HL-60 (cell line): ENCODE results near the gene EP400.

Source experiments
- POLR2AphosphoS5 ChIP-seq: IDR thresholded peaks from 2 replicates; pipeline ENCODE4 v1.6.1; 2012; ENCODE audit warnings: low read depth
- TF ChIP-seq, protein P1 (sequence below): IDR thresholded peaks from 2 replicates; pipeline ENCODE4 v1.6.1; 2012; ENCODE audit warnings: low read depth; ENCODE audit not compliant: insufficient replicate concordance
- TF ChIP-seq, protein P2 (sequence below): IDR thresholded peaks from one replicate; pipeline ENCODE4 v1.5.1; 2011; ENCODE audit warnings: low read length, control low read depth, inconsistent platforms; ENCODE audit not compliant: insufficient read depth

DNA sequence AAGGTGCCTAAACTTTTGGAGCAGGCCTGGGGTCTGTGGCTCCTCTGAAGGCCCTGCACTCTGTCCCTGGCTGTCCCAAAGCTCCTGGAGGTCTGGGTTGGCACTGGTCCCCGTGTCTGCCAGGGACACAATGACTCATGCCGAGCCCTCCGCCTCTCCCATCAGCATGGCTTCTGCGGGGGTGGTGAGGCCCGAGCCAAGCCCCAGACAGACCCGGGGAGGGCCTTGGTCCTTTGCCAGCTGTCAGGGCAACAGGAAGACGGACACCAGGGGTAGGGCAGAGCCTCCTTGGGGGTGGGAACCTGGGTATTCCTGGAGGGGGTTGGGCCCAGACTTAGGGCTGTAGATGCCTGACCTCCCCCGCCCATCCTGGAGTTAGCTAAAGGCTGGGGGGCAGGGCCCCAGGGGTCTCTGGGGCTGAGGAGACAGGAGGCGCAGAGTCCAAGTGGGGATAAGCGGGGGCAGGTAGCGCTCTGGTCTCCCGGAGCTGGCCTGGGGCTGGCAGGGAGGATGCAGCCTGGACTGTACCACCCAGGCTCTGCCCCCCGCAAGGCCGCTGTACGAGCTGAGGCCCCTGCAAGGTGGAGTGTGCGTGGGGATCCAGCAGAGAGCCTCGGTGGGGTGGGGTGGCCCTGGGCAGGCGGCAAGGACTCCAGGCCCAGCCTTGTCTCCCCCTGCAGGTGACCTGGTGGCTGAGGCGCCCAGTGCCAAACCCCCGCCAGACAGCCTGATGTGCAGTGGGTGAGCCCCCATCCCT lies 37.0 kb upstream of the EP400 start:
- TF ChIP-seq, protein P1, sequence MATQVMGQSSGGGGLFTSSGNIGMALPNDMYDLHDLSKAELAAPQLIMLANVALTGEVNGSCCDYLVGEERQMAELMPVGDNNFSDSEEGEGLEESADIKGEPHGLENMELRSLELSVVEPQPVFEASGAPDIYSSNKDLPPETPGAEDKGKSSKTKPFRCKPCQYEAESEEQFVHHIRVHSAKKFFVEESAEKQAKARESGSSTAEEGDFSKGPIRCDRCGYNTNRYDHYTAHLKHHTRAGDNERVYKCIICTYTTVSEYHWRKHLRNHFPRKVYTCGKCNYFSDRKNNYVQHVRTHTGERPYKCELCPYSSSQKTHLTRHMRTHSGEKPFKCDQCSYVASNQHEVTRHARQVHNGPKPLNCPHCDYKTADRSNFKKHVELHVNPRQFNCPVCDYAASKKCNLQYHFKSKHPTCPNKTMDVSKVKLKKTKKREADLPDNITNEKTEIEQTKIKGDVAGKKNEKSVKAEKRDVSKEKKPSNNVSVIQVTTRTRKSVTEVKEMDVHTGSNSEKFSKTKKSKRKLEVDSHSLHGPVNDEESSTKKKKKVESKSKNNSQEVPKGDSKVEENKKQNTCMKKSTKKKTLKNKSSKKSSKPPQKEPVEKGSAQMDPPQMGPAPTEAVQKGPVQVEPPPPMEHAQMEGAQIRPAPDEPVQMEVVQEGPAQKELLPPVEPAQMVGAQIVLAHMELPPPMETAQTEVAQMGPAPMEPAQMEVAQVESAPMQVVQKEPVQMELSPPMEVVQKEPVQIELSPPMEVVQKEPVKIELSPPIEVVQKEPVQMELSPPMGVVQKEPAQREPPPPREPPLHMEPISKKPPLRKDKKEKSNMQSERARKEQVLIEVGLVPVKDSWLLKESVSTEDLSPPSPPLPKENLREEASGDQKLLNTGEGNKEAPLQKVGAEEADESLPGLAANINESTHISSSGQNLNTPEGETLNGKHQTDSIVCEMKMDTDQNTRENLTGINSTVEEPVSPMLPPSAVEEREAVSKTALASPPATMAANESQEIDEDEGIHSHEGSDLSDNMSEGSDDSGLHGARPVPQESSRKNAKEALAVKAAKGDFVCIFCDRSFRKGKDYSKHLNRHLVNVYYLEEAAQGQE: no peak
- TF ChIP-seq, protein P2, sequence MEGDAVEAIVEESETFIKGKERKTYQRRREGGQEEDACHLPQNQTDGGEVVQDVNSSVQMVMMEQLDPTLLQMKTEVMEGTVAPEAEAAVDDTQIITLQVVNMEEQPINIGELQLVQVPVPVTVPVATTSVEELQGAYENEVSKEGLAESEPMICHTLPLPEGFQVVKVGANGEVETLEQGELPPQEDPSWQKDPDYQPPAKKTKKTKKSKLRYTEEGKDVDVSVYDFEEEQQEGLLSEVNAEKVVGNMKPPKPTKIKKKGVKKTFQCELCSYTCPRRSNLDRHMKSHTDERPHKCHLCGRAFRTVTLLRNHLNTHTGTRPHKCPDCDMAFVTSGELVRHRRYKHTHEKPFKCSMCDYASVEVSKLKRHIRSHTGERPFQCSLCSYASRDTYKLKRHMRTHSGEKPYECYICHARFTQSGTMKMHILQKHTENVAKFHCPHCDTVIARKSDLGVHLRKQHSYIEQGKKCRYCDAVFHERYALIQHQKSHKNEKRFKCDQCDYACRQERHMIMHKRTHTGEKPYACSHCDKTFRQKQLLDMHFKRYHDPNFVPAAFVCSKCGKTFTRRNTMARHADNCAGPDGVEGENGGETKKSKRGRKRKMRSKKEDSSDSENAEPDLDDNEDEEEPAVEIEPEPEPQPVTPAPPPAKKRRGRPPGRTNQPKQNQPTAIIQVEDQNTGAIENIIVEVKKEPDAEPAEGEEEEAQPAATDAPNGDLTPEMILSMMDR: no peak
- no peak for TF ChIP-seq POLR2AphosphoS5
